NCI-H2196 (cell line): ENCODE results near the gene RBPMS2.

Source experiments
- DNase-seq: peaks from one replicate; lab custom pipeline; 2025; ENCODE audit not compliant: unreplicated experiment; lab: John Stamatoyannopoulos, UW

RBPMS2 gene

DNA sequence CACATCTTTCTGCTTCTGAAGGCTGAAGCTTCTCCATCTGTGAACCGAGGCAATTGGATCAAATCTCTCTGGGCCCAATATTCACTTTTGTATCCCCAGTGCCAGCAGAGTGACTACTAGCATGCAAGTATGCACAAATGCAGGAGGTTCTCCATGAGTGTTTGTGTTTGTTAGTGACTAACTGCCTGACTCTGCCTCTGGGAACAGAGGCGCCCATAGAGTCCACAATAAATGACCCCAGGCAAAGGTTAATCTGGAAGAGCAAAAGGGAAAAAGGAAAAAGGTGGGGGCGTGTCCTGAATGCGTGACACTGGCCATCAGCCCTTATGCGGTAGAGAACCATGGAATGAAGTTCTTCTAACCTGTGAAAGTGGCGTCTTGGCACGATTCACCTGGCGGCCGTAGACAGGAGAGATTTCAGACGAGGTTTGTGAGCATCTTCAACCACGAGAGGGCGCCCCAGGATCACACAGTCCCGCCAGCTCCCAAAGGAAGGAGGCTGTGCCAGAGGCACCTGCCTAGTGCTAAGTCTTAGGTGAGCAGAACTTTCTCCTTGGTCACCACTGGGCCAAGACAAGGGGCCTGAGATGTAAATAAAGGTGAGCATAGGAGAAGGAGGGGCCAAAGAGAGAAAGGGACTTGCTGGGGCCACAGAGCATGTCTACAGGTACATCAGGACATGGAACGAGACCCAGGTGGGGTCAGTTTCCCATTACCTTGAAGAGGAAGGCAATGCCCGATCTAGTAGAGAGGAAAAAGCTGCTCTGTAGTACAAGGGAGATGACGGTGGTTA lies 44.2 kb downstream of the RBPMS2 start:
- DNase-seq, result peak; percentile 73

- no peak for DNase-seq
Observed at GRCh38 chr15:64730151-64730550, 45.2 kb downstream of the RBPMS2 start.

GRCh38 chr15:64720188-64720587 lies 55.2 kb downstream of the RBPMS2 start:
- DNase-seq, result no peak

DNA sequence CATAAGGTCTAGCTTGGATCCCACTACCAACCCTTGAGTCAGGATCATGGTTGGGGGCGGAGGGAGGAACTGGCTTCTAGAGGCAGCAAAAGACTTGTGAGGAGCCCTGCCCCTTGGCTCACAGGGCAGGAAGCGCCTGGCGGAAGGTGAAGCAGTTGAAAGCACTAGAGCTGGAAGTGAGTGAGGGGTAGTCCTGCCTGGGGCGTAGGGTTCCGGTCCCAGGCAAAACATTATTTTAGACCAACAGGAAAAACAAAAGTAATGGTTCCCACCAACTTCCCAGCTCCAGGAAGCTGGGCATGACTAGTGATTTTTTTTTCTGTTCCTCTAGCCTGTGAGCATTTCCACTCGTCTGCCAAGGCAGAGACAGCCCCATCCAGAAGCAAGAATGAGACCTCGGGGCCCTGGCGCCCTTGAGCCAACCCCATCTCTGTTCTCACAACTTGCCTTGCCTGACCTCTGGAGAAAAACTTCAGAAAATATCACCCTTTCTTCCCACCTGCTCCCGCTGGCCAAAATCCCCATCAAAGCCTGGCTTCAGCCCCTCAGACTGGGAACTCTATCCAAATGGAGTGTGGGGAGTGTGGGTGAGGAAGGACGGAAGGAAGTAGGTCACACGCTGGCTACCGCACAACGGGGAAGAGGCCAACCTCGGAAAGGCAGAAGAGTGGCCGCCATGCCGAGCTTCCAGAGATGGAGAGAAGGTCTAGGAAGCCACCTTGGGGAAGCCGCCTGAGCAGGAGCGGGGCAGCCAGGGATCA lies 57.5 kb downstream of the RBPMS2 start:
- no peak for DNase-seq

DNA sequence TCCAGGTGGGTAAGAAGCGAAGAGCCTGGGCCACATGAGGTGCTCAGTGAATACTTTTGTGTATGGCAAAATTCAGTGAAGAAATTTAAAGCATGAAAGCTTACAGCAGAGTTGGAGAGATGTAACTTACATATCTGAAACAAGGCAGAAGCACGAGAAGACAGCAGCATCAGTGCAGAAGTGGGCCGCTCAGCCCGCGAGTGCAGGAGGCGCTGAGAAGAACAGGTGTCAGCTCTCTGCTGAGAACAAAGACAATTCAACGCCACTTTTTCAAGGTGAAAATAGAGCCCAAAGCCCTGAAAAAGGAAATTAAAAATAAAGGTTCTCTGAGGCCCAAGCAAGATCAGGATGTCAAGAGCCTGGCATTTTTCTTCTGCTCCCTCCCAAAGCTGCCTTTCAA lies 58.3 kb downstream of the RBPMS2 start:
- no peak for DNase-seq

DNA sequence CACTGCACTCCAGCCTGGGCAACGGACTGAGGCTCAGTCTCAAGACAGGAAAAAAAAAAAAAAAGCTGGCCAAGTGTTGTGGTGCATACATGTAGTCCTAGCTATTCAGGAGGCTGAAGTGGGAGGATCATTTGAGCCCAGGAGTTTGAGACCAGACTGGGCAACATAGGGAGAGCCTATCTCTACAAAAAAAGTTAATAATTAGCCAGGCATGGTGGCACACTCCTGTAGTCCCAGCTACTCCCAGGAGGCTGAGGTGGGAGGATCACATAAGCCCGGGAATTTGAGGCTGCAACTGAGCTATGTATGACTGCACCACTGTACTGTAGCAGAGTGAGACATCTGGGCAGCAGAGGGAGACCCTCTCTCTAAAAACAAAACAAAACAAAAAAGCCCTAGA lies 58.9 kb downstream of the RBPMS2 start:
- no peak for DNase-seq

DNA sequence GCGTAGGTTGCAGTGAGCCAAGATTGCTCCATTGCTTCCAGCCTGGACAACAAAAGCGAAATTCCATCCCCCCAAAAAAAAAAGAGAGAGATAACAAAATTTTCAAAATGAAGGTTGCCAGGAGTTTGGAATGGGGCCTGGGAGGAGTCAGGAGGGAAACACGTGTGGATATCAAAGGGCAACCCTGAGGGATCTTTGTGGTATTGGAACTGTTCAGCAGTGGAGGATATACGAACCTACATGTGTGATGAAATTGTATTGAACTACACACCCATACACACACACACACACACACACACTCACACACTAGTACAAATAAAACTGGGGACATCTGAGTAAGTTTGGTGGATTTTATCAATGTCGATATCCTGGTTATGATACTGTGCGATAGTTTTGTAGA lies 61.8 kb downstream of the RBPMS2 start:
- DNase-seq, result no peak

DNA sequence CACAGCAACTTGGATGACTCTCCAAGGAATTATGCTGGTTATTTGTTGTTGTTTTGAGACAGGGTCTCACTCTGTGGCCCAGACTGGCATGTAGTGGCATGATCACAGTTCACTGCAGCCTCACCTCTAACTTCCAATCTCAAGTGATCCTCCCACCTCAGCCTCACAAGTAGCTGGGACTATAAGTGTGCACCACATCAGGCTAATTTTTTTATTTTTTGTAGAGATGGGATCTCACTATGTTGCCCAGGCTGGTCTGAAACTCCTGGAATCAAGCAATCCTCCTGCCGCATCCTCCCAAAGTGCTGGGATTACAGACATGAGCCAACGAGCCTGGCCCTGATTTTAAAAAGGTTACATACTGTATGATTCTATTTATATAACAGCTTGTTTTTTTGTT lies 63.0 kb downstream of the RBPMS2 start:
- DNase-seq, result no peak

GRCh38 chr15:64710676-64711428 lies 64.5 kb downstream of the RBPMS2 start:
- no peak for DNase-seq

DNA sequence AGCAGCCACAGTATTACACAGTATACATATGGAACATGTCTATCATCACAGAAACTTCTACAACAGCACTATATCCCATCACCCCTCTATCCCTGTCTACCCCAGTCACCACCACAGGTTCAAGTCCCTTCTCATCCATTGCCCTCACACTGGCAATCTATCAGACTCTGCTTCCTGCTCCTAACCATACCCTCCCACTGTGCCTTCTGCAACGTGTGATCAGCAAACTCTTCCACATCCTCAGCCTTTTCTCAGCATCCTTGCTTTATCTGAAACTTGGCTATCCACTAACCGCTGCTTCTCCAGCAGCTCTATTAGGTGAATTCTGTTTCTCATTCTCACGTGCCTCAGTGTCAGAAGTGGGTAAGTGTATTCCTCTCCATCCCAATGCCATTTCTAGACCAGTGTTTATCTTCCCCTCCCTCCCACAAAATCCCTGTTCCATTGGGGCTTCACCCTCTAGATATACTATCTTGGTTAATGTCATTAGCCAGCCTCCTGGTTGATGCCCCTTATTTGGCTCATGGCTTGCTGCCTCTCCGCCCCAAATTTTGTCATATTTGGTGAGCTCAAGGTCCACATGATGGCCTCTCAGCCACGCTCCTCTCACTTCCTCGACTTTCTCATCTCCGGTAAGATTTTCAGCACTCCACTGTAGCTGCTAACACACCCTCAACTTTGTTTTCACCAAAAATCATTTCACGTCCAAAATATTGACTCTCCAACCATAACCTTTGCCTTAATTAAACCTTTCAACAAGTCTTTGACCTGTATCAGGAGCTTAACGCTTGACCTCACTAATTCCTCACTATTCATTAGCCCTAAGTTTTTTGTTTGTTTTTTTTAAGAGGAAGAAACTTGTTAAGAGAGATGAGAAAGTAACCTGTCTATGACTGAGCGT lies 69.1 kb downstream of the RBPMS2 start:
- no peak for DNase-seq

GRCh38 chr15:64705006-64705405 lies 70.4 kb downstream of the RBPMS2 start:
- DNase-seq, result no peak

- no peak for DNase-seq
Observed at GRCh38 chr15:64703632-64703959, 71.8 kb downstream of the RBPMS2 start.

- peak; percentile 83 for DNase-seq
Observed at GRCh38 chr15:64702816-64703631, 72.4 kb downstream of the RBPMS2 start.

DNA sequence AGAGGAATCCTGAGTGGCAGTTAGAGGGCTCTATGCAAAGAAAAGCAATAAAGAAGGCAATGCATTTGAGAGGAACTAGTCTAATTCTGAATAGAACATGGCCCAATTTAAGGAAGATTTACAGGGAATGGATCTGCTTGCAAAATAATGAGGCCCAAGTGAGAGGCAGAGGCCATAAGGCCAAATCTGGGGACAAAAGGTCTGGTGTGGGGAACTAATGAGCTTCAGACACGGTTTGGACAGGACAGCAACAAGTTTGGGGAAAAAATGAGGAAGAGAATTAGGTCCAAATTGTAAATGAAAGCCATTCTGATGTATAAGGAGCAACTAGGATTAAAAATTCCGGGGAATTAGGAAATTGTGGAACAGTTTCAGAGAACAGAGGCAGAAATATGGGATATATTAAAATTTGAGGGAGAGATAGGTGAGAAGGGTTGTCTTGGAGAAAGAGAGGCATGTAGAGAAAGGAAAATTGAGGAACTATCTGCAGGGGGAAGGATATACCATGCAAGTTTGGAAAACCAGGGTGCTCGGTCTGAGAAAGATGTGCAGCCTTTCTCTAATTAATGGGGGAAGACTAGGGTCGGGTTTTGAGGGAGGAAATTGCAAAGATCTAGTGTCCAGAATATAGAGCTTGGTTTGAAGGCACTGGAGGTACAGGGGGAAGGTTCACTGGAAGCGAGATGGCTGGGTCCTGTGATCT lies 73.8 kb downstream of the RBPMS2 start:
- DNase-seq, result no peak

DNA sequence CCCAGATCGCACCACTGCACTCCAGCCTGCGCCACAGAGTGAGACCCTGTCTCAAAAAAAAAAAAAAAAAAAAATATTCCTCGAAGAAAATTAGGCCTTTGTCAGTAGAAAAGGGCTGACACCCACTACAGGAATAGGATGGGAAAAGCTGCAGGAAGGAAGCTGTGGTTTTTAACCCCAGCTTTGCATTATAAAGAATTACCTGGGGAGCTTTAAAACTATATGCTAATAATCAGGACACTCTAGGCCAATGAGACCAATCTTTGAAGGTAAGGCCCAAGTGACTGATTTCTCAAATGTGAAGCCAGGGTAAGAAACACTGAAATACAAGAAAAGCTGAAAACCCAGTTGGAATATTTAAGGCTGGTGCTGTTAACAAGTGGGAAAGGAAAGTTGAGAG lies 74.3 kb downstream of the RBPMS2 start:
- DNase-seq, result no peak

- DNase-seq, result peak; percentile 12
Observed at GRCh38 chr15:64699751-64700388, 75.5 kb downstream of the RBPMS2 start.

- no peak for DNase-seq
Observed at GRCh38 chr15:64698823-64699222, 76.6 kb downstream of the RBPMS2 start.

DNA sequence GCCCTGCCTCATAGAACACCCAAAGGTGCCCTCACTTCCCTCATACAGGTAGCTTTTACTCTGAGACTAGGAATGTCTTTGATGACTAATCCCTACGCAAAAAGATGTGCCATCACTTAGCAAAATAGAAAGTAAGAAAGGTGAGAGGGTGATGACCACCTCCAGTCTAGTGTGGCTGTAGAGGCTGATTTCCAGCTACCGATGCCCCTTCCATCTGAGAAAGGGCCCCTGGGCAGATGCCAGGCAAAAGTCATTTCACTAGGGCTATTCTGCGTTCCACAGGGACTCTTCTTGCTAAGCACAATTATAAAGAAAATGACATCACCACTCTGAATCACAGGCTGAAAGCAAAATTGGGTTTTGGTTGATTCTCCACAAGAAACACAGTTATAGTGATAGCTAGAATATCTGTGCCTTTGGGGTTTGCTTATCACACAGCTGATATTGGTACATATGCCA lies 77.4 kb downstream of the RBPMS2 start:
- no peak for DNase-seq

GRCh38 chr15:64696481-64696880 lies 78.9 kb downstream of the RBPMS2 start:
- no peak for DNase-seq
